Liver (tissue), 3 donors: ENCODE measurements around the gene PTHLH.

Experiments used
- FOXA1 ChIP-seq: IDR thresholded peaks from 2 replicates; pipeline ENCODE4 v1.6.1; 2016; ENCODE audit warnings: antibody characterized with exemption
- JUND ChIP-seq, 2 donors: IDR thresholded peaks; 2 replicates each; pipeline ENCODE4 v1.6.1; 2016; ENCODE audit warnings: antibody characterized with exemption in 2 of 2
- RAD21 ChIP-seq, 2 donors: IDR thresholded peaks; 2 replicates each; pipeline ENCODE4 v1.6.1; 2016; ENCODE audit warnings: antibody characterized with exemption in 2 of 2, mild to moderate bottlenecking in 2 of 2
- SP1 ChIP-seq: IDR thresholded peaks from 2 replicates; pipeline ENCODE4 v1.6.1; 2018; ENCODE audit warnings: antibody characterized with exemption, mild to moderate bottlenecking
- TAF1 ChIP-seq: conservative IDR thresholded peaks from 2 replicates; pipeline ENCODE4 v1.6.1; 2016; ENCODE audit warnings: antibody characterized with exemption, mild to moderate bottlenecking
- YY1 ChIP-seq: IDR thresholded peaks from 2 replicates; pipeline ENCODE4 v1.6.1; 2016; ENCODE audit warnings: antibody characterized with exemption, mild to moderate bottlenecking
- TF ChIP-seq, protein P1 (sequence below): fragments of 150-350 bp; IDR thresholded peaks from 2 replicates; pipeline ENCODE4 v1.5.1; 2017; ENCODE audit warnings: improper control_type of control experiment, low read depth, low read length; ENCODE audit not compliant: missing input control
- TF ChIP-seq, protein P2 (sequence below): IDR thresholded peaks from 2 replicates; pipeline ENCODE4 v1.6.1; 2016; ENCODE audit warnings: antibody characterized with exemption
- TF ChIP-seq, protein P3 (sequence below): IDR thresholded peaks from 2 replicates; pipeline ENCODE4 v1.6.1; 2016; ENCODE audit warnings: antibody characterized with exemption, mild to moderate bottlenecking
- donor health status: healthy.
- donor health status: healthy.

DNA sequence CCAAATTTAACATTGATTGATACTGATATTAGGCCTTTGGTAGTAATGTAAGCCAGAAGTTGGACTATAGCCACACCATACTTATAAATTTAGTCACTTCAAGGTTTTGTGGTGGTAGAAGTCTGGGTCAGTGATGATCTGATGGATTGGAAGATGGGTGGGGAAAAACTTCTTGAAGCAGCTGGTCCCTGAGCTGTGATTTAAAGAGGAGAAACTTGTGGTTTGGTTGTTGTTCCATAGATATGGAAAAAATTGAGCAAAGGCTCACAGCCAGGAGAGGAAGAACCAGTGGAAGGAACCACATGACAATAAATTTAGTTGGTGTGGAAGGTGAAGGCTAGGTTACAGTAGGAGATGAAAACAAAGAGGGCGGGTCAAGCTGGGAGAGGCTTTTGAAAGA lies 26.1 kb downstream of the PTHLH start:
- TF ChIP-seq, protein P1, sequence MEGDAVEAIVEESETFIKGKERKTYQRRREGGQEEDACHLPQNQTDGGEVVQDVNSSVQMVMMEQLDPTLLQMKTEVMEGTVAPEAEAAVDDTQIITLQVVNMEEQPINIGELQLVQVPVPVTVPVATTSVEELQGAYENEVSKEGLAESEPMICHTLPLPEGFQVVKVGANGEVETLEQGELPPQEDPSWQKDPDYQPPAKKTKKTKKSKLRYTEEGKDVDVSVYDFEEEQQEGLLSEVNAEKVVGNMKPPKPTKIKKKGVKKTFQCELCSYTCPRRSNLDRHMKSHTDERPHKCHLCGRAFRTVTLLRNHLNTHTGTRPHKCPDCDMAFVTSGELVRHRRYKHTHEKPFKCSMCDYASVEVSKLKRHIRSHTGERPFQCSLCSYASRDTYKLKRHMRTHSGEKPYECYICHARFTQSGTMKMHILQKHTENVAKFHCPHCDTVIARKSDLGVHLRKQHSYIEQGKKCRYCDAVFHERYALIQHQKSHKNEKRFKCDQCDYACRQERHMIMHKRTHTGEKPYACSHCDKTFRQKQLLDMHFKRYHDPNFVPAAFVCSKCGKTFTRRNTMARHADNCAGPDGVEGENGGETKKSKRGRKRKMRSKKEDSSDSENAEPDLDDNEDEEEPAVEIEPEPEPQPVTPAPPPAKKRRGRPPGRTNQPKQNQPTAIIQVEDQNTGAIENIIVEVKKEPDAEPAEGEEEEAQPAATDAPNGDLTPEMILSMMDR: no peak
- TF ChIP-seq SP1 (no peak), TAF1 (no peak), JUND (IDR thresholded peaks at IDR 0.05) (no peak), FOXA1 (no peak), RAD21 (IDR thresholded peaks at IDR 0.05) (no peak), YY1 (no peak)
- TF ChIP-seq, protein P2, sequence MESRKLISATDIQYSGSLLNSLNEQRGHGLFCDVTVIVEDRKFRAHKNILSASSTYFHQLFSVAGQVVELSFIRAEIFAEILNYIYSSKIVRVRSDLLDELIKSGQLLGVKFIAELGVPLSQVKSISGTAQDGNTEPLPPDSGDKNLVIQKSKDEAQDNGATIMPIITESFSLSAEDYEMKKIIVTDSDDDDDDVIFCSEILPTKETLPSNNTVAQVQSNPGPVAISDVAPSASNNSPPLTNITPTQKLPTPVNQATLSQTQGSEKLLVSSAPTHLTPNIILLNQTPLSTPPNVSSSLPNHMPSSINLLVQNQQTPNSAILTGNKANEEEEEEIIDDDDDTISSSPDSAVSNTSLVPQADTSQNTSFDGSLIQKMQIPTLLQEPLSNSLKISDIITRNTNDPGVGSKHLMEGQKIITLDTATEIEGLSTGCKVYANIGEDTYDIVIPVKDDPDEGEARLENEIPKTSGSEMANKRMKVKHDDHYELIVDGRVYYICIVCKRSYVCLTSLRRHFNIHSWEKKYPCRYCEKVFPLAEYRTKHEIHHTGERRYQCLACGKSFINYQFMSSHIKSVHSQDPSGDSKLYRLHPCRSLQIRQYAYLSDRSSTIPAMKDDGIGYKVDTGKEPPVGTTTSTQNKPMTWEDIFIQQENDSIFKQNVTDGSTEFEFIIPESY: no peak
- TF ChIP-seq, protein P3, sequence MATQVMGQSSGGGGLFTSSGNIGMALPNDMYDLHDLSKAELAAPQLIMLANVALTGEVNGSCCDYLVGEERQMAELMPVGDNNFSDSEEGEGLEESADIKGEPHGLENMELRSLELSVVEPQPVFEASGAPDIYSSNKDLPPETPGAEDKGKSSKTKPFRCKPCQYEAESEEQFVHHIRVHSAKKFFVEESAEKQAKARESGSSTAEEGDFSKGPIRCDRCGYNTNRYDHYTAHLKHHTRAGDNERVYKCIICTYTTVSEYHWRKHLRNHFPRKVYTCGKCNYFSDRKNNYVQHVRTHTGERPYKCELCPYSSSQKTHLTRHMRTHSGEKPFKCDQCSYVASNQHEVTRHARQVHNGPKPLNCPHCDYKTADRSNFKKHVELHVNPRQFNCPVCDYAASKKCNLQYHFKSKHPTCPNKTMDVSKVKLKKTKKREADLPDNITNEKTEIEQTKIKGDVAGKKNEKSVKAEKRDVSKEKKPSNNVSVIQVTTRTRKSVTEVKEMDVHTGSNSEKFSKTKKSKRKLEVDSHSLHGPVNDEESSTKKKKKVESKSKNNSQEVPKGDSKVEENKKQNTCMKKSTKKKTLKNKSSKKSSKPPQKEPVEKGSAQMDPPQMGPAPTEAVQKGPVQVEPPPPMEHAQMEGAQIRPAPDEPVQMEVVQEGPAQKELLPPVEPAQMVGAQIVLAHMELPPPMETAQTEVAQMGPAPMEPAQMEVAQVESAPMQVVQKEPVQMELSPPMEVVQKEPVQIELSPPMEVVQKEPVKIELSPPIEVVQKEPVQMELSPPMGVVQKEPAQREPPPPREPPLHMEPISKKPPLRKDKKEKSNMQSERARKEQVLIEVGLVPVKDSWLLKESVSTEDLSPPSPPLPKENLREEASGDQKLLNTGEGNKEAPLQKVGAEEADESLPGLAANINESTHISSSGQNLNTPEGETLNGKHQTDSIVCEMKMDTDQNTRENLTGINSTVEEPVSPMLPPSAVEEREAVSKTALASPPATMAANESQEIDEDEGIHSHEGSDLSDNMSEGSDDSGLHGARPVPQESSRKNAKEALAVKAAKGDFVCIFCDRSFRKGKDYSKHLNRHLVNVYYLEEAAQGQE: no peak
